Renal cortical epithelial cell (primary cell): ENCODE data around the gene C1orf174. TPM values are rescaled to one million over a fixed set of nuclear protein-coding genes. Genes with fewer than 3 reads are reported as not detected.
"Not testable (repeated sequence)": the region's sequence is repeated elsewhere in the genome, so short reads cannot be mapped to it uniquely, and the experiment has no call there.

ENCODE experiments used
- DNase-seq: peaks from one replicate; pipeline ENCODE4 v3.0.0-alpha.2; 2011; ENCODE audit warnings: low read depth
- total RNA-seq: library from RNA; depleted of rRNA; stranded (reverse); fragments of >200 nt; gene quantifications from 2 replicates; pipeline ENCODE4 v1.2.3, GENCODE V29; 2014

C1orf174 gene
- total RNA-seq, 1 donor from 2014 or later: 31.8 TPM

- no peak for DNase-seq
Observed at GRCh38 chr1:3925762-3926161, 25.7 kb upstream of the C1orf174 start.

- no peak for DNase-seq
Observed at GRCh38 chr1:3925256-3925655, 25.2 kb upstream of the C1orf174 start.

- DNase-seq: no peak
Observed at GRCh38 chr1:3924825-3925220, 24.8 kb upstream of the C1orf174 start.

DNA sequence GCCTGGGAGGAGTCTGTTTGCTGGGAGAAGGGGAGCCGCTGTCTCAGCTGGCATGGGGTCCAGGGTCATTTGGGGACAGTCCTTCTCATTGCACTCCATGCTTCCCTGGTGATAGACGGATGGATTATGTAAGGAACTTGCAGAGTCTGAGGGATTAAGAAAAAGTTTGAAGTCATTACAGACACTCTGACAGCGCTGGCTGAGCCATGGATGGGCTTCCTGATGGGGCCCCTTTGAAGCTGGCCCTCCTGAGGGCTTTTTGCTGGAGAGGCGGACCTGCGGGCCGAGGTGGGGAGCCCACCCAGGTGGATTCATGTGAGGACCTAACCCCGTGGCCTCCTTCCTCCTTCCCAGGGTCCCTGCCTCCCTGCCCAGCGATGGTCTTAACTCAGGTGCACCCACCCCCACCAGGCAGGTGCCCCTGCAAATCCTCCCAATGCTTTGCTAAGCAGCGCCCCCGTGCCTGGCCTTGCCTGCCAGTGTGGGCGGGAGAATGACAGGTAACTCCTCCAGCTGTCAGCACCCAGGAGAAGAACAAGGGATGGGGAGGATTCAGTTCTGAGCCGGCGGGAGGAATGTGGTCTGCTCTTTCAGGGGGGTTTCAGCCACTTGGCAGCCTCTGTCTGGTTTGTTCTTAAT is 24.2 kb upstream of the C1orf174 start:
- no peak for DNase-seq

- DNase-seq: no peak
Observed at GRCh38 chr1:3923378-3924185, 23.5 kb upstream of the C1orf174 start.

- DNase-seq: no peak
Observed at GRCh38 chr1:3922851-3923250, 22.8 kb upstream of the C1orf174 start.

GRCh38 chr1:3922201-3922725 is 22.2 kb upstream of the C1orf174 start:
- DNase-seq: no peak

GRCh38 chr1:3921765-3922164 is 21.7 kb upstream of the C1orf174 start:
- DNase-seq: no peak

- no peak for DNase-seq
Observed at GRCh38 chr1:3919706-3920105, 19.6 kb upstream of the C1orf174 start.

DNA sequence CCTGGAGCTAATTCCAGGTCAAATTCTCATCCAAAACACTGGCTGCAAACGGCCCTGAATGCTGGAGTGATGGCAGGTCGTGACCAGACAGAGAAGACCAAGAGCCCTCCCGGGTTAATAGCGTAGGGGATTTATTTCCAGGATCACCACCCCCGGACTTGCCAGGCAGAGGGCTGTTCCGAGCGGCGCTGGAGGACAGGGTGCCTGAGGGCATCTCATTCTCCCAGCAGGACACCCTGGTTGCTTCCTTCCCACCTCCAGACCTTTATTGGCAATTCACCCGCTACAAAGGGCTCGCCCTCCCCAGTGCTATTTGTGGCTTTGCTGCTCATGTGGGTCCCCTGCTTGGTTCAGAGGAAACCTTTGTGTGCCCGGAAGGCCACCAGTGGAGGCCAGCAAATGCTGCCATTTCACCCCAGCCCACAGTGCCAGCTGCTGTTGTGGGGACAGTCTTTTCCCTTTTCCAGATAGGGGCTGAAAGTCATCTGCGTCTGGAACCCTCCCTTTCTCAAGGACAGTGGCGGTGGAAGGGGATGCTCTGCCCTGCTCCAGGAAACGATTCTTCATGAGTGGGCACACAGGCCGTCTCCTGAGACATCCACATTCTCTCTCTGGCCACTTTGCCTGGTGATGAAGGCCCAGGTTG is 19.0 kb upstream of the C1orf174 start:
- no peak for DNase-seq

DNA sequence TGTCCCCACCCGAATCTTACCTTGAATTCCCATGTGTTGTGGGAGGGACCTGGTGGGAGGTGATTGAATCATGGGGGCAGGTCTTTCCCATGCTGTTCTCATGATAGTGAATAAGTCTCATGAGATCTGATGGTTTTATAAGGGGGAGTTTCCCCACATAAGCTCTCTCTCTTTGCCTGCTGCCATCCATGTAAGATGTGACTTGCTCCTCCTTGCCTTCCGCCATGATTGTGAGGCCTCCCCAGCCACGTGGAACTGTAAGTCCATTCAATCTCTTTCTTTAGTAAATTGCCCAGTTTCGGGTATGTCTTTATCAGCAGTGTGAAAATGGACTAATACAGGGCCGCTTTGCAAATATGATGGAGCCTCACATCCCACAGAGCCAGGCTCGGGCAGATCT is 18.3 kb upstream of the C1orf174 start:
- not testable (repeated sequence) for DNase-seq

DNA sequence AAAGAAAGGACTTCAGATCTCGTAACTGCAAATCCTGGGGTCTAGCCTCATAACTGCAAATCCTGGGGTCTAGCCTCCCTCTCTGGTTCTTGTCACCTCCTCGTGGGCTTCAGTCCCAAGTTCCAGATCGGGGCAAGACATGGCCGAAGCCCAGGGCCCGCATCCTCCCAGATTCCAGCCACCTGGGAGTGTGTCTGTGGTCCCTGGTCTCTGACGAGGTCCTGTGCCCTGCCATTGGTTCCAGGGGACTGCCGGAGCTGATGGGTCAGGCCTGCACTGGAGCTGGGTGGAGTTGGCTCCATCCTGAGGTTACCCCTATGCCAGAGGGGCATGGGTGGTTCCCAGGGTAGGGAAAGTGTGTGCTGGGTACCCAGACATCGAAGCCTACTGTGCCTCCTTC is 17.7 kb upstream of the C1orf174 start:
- DNase-seq: no peak

- DNase-seq: no peak
Observed at GRCh38 chr1:3915551-3916121, 15.6 kb upstream of the C1orf174 start.

GRCh38 chr1:3914911-3915310 is 14.8 kb upstream of the C1orf174 start:
- no peak for DNase-seq

- no peak for DNase-seq
Observed at GRCh38 chr1:3914331-3914851, 14.3 kb upstream of the C1orf174 start.

DNA sequence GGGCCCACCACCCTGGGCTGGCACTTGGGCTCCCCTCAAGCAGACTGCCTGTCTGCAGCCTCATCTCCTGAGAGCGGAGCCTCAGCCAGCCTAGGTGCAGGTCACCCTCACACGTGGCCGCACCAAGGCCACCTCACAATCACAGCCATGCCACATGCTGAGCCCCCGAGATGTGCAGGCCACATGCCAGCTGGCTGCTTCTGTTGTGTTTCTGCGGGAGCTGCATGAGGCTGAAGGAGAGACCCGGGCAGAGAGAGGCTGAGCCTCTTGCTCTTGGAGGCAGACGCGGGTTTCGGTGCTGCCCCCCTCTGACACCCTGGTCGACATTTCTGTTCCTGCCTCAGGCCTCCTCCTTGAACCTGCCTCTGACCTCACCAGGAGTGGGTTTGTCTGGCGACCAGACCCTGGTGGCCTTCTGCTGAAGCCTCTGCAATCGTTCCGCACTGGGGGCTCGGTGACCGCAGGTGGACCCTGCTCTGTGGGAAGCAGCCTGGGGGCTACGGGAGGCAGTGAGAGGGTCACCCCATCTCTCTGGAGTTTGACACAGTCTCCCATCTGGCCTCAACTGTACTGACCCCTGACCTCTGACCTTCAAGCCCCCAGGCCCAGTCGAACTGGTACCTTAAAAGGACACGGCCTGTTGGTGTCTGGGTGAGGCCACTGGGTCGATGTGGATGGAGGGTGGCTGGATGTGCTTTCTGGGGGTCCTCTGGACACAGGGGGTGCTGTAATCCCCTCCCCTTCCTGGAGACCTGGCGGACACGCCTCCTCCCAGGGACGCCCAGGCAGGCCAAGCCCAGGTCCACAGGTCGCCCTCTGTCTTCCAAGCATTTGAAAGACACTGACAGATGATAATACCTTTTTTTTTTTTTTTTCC is 13.0 kb upstream of the C1orf174 start:
- DNase-seq: no peak

DNA sequence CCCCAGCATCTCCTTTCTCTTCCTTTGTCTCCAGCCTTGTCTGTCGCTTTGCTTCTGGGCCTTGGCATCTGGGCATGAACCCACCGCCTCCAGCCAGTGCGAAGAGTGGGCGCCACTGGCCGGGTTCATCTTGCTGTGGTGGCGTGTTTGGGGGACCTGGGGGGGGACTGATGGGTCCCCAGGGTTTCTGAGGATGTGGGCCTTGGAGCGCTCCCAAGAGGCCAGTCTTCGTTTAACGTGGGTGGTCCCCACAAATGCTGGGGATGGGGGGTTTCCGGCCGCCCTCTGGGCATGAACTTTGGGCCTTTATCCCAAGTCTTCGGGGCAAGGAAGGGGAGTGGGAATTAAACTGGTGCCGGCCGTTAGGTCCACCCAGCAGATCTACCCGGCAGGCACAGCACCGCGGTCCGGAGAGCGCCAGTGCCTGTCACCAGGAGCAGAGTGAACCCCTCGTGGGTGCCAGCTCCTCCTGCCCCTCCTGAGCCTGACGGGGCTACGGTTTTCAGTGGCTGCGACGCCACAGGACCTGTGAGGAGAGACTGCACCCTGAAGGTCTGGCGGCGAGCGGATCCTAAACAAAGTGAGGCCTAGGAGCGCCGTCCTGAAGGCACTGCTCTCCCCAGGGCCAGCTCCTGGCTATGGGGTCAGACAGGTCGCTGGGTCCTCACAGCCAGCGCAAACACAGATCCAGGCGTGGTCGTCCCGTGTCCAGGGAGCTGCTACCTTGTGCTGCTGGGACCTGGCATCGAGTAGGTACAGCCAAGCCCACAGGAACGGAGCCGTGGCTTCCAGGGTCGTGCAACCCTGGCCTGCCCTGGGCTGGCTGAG is 12.1 kb upstream of the C1orf174 start:
- DNase-seq: no peak

DNA sequence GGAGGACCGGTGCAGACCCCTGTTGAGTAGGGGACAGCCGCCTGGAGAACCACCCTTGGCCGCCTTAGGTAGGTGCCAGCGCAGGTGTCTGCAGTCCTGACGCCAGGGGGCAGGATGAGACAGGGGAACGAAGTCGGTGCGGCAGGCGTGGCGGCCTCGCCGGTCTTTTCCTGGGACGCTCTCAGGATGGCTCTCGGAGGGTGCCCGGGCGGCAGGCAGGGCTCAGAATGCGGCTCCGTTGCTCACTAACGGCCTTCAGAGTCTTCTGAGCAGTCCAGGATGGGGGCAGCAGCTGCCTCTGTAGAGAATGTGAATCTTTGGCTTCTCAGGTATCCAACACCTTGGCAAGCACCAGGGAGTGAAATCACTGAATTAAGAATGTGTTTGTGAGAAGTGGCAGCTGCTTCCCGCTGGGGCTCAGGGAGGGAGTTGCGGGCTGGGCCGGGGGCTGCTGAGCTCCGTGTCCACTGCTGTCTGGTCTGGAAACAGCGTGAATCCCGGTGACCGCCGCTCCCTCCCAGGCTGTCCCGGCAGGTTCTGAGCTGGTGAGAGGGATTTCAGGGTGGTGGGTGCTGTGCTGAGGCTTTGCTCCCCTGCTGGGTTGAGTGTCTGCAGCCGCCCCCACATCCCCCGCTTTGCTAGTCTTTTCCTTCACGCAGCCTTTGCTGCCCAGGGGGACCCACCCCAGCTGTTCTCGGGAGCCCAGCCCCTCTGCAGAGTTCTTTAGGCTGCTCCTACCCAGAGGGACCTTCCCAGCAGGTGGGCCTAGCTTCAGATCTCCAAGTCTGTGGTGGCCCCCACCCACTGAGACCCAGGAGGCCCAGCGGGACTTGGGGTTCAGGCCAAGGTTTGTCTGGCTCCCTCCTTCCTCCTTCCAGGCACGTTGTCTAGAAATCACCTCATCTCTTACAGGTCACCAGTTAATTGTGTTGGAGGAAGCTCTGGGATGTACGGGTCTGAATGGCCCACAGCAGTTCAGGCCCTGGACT is 11.1 kb upstream of the C1orf174 start:
- DNase-seq: peak; percentile 45
